ENCODE results near the gene DUOX1.

Gene DUOX1

DNA sequence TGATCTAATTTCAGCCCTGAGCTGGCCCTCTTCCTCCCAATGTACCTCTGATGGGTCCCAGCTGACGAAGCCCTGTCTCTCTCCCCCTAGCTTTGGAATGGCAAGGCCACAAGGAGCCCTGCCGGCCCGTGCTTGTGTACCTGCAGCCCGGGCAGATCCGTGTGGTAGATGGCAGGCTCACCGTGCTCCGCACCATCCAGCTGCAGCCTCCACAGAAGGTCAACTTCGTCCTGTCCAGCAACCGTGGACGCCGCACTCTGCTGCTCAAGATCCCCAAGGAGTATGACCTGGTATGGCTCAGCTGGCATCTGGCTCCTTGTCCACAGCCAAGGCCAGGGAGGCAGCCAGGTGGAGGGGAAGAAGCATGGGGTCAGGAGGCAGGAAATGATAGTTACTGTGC is 14.2 kb downstream of the DUOX1 start:
- DNase-seq, result no peak

DNA sequence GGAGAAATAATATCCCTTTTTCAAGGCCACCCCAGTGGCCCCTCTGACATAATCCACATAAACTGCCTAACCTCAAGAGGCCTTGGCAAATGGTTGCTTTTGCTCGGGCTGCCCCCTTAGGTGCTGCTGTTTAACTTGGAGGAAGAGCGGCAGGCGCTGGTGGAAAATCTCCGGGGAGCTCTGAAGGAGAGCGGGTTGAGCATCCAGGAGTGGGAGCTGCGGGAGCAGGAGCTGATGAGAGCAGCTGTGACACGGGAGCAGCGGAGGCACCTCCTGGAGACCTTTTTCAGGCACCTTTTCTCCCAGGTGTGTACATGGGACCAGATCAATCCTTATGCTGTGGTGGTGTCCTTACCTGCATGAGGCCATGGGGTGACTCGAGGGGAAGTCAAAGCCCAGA is 15.0 kb downstream of the DUOX1 start:
- no peak for DNase-seq

DNA sequence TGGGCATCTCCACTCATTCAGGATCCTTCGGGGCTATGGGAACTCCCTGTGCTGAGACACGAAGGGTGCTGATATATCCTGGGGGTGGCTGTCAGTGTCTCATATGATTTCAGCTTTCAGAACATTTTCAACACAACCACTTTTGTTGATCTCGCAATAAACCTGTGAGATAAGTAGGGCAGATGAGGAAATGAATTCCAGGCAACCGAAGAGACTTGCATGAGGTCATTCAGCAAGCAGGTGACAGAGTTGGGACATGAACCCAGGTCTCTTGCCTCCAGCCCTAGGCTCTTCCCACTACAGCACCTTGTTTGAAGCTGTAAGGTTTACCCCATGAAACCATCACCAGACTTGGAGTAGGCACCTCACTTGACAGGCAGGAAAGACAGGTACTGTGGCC is 16.6 kb downstream of the DUOX1 start:
- no peak for DNase-seq

DNA sequence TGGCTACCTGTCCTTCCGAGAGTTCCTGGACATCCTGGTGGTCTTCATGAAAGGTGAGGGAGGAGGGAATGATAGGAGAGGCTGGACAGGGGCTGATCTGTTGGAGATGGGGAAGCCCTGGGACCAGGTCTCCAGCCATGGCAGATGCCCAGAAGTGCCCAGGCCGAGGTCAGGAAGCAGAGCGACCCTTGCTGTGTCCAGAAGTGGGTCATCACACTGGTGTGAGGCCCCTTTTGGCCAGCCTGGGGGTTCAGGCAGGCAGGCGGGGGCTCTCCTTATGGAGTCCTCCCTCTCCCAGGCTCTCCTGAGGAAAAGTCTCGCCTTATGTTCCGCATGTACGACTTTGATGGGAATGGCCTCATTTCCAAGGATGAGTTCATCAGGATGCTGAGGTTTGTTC is 17.8 kb downstream of the DUOX1 start:
- no peak for DNase-seq

DNA sequence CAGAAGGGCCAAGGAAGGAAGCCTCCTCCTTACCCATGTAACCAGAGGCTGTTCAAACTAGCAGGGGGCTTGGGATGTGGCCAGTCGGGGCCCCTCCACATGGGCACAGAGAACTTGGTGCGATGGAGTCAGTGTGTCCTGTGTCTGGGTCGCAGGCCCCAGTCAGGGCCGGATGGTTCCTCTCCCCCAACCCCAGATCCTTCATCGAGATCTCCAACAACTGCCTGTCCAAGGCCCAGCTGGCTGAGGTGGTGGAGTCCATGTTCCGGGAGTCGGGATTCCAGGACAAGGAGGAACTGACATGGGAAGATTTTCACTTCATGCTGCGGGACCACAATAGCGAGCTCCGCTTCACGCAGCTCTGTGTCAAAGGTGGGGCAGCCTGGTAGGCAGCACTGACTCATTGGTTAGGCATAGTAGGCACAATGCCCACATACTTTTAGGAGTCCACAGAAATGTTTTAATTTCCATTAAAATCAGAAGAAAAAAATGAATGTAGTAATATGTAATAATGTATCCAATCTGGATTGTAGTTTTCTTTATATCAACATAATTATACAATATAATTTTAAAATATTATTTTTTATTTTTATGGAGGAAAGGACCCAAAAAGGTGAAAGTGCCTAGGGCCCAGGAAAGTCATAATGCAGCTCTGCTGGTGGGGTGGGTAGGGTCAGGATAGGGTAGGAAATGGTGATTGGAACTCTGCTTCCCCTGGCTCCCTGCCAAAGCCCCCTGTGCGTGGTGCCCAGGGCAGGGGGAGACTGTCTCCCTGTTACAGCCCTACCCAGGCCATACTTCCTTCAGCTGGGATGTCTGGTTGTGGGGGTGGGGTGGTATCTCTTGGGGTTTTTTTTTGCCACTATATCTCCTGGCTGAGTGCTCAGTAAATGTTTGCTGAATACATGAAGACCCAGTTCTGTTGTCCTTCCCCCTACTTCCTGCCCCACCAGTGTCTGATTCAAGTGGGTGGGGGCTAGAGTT is 18.6 kb downstream of the DUOX1 start:
- DNase-seq, result no peak

DNA sequence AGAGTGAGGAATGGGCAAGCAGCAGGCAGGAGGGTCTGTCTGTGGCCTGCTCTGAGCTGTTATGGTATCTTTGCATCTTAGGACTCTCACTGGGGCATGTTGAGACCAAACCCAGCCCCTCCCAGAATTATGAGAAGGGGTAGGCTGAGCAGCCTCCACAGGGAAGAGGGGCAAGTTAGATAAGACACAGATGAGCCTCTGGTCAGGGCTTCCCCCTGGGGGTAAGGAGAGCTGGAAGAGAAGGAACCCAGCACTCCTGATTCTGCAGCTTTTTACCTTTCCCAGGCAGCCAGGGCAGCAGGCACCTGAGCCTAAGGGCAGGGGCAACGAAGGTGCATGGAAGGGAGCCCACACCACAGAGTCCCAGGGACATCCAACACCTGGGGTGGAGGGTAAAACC is 19.3 kb downstream of the DUOX1 start:
- no peak for DNase-seq

DNA sequence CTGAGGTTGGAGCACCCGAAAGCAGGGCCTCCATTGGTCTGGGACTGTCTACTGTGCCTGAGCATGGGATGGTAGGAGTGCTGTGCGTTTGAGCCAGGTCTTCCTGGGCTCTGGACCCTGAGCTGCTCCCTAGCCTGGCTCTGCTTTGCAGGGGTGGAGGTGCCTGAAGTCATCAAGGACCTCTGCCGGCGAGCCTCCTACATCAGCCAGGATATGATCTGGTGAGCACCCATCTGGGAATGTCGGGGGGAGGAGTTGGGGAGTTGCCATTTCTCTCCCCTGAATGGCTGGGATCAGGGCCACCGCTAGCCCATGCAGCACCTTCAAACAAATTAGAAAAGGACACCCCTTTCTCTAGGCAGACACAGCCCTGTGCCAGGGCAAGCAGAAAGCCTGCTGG is 20.7 kb downstream of the DUOX1 start:
- no peak for DNase-seq

DNA sequence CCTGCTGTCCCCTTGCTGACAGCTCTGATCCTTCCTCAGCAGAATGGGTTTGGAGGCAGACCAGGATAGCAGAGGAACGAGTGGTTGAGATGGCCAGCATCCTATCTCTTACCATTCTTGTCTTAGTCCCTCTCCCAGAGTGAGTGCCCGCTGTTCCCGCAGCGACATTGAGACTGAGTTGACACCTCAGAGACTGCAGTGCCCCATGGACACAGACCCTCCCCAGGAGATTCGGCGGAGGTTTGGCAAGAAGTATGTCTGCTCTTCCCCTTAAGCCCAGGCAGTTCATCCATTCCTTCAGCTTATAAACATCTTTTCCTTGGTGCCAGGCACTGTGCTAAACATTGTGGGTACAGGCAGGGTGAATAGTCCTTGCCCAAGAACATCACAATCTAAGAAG is 21.2 kb downstream of the DUOX1 start:
- no peak for DNase-seq

DNA sequence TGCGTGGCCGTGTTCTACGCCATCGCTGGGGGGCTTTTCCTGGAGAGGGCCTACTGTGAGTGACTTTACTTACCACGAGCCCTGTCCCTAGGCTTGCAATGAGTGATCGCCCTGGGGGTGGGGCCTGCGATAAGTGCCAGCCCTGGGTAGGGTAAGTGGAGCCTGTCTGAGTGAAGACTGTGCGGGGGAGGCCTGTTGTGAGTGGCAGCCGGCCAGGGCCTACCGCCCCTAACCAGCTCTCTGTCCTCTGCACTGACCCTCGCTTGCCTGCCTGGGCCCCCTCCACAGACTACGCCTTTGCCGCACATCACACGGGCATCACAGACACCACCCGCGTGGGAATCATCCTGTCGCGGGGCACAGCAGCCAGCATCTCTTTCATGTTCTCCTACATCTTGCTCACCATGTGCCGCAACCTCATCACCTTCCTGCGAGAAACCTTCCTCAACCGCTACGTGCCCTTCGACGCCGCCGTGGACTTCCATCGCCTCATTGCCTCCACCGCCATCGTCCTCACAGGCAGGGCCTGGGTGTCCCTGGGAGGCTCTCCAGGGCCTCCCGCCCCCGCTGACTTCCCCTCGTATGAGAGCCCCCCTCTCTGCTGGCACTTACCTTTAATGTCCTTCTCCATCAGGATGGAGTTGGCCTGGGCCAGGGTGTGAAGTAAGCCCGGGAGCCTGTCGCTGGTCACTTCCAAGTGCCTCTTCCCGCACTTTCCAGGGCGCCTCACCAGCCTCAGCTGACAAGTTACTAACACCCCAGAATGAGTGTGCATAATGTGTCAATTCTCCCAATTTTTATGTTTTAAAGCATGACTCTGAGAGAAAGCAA is 22.4 kb downstream of the DUOX1 start:
- DNase-seq, result no peak

DNA sequence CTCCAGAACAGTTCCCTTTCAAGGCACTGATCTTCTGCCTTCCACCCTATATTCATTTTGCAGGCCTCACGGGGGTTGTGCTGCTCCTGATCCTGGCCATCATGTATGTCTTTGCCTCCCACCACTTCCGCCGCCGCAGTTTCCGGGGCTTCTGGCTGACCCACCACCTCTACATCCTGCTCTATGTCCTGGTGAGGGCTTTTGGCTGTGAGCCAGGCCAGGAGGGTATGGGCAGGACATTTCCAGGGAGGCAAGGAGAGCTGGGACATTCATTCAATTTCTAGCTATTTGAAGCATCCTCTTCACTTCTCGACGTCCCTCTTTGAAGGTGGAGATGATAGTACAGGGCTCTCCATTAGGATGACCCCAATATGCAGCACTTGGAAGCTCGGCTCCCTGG is 25.9 kb downstream of the DUOX1 start:
- DNase-seq, result no peak

DNA sequence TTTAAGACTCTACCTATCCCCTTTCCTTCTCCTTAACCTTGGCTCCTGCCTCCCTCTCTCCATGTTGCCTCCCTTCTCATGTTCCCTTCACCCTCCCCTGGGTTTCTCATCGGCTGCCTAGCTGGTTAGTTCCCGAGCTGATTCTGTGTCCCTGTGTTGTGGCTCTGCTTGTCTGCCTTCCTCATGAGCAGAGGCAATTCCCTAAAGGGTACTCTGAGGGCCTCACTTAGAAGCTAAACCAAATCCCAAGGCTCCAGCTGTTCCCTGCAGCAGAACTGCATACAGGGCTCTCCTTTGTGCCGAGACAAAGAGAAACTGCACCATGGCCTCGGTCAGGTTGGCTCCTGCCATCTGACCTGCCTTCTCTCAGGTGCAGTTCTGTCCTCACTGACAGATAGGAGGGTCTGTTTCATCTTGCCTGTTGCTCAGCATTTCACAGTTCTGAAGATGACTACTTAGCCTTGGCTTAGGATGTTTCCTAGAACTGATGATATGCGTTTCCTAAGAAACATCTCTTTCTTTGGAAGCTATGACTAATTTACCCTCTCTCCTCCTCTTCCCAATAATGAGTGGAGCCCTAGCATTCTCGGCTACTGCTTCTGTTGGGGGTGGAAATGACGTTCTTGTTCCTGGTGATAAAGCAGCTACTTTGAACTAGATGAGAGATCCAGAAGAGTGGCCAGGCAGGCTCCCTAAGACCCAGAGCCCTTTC is 27.1 kb downstream of the DUOX1 start:
- no peak for DNase-seq

DNA sequence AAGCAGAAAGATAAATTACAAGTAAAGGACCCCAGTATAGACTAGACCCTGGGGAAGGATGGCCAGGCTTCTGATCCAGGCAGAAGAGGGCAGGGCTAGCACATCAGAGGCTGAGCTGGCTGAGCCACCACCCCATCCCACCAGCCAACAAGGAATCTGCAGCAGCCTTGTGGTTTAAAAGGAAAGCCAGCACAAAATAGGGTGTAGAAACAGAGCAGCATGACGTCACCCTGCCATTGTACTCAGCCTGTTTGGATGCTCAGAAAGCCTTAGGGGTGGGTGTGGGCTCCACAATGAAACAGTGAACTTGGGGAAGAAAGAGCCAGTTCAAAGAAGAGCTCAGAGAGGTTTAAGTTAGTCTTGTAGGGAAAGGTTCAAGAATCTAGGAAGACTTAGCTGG is 28.2 kb downstream of the DUOX1 start:
- DNase-seq, result no peak

DNA sequence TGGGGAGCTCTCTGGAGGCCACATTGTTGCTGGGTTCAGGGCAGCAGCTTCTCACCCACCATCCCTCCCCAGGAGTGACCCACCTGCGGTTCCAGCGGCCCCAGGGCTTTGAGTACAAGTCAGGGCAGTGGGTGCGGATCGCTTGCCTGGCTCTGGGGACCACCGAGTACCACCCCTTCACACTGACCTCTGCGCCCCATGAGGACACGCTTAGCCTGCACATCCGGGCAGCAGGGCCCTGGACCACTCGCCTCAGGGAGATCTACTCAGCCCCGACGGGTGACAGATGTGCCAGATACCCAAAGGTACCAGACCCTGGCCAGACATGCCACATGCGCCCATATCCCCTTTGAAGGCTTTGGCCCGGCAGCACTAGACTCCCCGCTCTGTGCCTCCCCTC is 31.9 kb downstream of the DUOX1 start:
- DNase-seq, result no peak

DNA sequence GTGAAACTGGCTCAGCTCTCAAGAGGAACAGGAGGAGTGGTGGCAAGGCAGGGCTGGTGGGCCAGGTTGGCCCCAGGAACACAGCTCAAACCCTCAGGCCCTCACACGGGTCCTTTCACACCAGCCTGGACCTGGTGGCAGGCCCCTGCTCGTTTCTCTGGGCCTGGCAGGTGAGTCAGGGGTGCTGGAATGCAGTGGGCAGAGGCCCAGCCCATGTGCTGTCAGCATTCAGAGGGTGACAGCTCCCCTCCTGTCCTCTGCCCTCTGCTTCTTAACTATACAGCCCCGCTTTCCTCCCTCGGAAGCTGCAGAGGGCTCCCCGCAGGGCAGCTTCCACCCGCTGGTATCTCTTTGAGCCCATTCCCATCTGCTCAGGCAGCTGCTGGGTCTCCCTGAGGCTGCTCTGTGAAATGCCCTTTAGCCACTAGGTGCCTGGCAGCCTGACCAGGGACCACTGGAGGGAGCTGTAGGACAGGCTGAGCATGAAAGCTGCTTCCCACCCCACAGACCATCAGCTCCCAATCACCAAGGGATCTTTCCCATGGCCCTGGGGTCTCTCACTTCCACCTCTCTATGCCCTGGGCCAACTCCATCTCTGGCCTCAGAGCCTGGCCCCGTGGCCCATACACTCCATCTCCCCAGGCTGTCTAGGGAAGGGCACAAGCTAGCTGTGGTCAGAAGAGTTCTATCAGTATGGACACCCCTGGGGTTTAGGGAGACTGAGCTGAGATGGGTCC is 33.1 kb downstream of the DUOX1 start:
- DNase-seq, result peak; percentile 55 to 56

DNA sequence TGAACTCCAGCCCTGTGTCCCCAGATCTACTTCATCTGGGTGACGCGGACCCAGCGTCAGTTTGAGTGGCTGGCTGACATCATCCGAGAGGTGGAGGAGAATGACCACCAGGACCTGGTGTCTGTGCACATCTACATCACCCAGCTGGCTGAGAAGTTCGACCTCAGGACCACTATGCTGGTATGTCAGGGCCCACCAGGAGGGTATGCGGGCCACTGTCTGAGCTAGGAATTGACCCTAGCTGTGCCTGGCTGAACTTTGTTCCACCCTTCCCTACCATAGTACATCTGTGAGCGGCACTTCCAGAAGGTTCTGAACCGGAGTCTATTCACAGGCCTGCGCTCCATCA is 33.7 kb downstream of the DUOX1 start:
- no peak for DNase-seq

DNA sequence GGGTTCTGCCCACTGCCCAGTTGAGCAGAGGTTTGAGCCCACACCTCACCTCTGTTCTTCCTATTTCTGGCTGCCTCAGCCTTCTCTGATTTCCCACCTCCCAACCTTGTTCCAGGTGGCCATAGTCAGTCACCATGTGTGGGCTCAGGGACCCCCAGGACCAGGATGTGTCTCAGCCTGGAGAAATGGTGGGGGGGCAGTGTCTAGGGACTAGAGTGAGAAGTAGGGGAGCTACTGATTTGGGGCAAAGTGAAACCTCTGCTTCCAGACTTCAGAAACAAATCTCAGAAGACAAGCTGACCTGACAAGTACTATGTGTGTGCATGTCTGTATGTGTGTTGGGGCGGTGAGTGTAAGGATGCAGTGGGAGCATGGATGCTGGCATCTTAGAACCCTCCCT is 35.1 kb downstream of the DUOX1 start:
- no peak for DNase-seq

DNA sequence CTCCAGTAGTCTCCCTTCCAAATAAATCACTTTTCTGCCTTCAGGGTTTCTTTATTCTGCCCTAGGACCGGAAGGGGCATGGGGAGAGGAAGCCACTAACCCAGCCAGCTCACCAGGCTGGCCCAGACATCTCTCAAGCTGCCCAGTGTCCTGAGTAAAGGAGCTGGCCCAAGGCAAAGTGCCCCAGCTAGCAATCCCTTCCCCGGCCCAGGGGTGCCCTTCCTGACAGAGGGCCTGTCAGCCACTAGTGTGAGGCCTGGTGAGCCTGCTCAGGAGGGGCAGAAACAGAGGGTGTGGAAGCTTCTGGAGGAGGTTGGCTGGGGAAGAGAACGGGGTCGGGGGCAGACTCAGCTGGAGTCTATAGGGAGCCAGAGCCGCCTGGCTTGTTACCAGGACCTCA is 35.7 kb downstream of the DUOX1 start:
- DNase-seq, result no peak

DNA sequence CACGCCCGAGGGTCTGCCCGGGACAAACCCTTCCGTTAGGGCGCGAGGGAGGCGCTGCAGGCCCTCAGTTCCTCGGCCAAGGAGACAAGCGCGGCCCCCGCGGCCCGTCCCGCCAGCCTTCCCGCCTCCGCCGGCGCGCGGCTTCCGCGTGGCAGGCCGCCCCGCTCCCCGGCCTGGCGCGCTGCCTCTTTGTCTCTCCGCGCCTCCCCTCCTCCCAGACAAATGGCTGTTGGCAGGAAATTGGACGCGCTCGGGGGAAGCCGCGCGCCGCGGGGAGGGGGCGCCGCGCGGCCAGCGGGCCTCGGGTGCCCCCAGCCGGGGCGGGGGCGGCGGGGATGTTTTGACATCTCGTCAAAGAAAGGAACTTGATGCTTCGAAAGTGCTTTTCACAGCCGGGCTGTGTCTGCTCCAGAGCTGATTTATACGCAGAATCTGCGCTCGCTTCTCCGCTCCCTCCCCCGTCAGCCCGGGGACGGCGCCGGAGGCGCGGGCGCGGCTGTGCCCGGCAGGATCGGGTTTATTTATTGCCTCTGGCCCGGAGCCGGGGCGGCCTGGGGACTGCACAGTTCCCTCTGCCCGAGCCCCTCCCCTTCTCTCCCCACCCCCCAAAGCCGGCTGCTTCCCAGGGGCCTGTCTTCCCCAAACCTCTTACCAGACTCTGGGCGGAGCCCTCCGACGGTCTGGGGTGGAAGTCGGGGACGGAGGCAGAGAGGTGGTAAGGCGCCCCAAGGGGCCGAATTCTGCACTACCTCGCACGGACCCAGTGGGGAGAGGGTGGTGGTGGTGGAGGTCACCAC is 37.2 kb downstream of the DUOX1 start:
- peak; percentile 78 for DNase-seq

DNA sequence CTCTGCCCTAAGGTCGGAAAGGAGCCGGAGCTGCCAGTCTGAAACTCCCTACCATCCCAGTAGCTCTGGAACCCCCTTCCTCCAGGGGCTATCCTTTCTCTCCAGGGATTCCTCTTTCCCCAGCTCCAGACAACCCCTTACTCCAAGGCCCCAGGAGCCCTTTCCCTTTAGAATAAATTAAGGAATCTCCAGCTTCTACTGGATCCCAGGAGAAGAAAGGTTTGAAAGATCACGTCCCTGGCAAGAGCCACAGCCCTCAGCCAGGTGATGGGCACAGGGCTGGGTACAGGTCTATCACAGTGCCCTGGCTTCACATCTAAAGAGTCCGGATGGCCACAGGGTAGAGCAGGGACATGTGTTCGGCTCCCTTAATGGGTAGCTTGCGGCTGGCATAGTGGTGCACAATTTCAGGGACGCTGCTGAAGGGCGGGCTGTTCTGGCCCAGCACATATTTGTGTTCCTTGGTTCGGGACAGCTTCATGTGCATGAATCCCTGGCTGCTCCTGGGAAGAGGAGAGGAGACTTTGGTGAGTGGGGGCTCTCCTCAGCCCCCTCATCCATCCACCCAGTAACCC is 37.9 kb downstream of the DUOX1 start:
- DNase-seq, result no peak

DNA sequence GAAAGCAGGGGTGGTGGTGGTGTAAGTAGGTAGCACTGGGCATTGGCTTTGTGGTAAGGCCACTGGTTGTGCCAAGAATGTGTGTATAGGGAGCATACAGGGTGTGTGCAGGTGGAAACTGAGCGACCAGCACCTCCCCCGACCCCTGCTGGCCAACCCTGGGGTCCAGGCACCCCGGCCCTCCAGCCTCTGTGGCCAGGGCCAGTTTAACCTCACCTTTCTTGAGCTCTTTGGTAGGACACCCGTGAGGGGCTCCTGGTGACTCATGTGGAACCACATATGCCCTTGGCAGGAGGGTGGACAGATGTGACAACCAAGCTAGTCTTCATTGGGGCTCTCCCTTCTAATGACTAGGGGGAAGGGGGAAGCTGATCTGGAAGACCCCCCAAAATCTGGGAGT is 38.5 kb downstream of the DUOX1 start:
- no peak for DNase-seq

DNA sequence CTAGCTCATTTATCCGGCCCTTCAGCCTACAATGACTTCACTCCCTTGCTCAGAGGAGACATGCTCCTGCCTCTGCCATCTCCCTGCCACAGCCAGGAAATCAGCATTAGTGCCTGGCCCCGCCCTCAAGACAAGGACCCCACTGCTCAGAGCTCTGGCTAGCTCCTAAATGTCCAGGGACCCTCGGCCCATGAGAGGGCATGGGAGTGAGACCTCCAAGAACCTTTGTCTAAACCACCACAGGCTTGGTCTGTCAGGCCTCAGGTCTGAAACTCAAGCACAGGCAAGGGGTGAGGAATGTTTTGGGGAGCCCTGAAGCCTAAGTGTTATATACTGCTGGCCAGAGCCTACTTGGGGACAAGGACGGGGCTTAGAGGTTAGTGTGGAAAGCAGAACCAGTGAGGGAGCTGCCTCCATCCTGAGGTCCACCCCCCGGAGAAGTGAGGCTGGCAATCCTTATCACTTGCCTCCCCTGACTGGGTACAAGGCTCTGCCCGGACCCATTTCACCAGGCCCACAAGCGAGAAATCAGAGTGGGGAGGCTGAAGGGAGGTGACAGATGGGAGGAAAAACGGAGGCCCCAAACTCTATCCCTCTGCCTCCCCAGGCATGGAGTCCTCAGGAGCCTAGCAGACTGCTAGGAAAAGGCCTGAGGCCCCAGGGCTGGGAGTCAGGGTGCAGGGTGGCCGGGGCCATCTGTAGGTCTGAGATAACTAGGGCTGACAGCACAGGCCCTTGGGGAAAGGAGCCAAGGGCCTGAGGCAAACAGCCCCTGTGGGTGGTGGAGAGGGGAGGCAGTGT is 39.2 kb downstream of the DUOX1 start:
- no peak for DNase-seq

All from activated CD4-positive, alpha-beta T cell treated with anti-CD3 and anti-CD28 coated beads, Interleukin-2, amount 50 U/mL, for 4 hours (primary cell).